ENCODE results near the gene SNRPD2.
"Not testable (repeated sequence)": the region's sequence is repeated elsewhere in the genome, so short reads cannot be mapped to it uniquely, and the experiment has no call there.

Gene SNRPD2

DNA sequence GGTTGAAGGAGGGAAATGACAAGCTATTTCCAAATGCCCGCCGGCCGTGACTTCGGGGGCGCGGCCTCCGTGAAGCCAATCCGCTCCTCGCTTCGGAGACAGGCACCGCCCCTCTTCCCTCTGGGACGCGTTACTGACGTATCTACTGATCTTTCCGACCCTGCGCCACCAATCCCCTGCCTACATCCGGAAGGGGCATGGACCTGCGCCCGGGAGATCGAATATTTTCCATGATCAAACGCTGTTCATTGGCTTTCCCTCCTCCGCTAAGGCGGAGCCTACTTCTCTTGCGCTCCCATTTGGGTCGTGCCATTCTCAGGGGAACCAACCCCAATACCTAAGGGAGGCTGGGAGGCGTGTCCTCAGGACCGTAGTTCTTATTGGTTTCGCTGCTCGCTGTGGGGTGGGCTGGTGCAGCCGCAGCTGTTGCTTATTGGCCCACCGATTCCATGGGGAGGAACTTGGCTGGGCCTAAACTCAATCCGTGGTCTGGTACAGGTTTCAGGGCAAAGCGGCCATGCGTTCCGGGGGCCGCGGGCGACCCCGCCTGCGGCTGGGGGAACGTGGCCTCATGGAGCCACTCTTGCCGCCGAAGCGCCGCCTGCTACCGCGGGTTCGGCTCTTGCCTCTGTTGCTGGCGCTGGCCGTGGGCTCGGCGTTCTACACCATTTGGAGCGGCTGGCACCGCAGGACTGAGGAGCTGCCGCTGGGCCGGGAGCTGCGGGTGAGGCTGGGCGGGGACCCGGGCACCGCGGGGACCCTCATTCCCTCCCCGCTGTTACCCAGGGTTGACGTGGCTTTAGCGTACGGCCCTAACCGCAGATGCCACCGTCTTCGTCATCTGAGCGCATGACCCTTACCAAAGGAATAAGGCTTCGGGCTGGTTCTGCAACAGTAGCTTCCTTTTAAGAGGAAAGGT lies 693 bp upstream of the SNRPD2 start, which contains the start of gene QPCTL:
Gene QPCTL, plus strand, starts transcription at position 480 of the 919 bp plus-strand sequence. Its CDS starts 38 bp downstream, at position 518.
- TF ChIP-seq, protein P1, sequence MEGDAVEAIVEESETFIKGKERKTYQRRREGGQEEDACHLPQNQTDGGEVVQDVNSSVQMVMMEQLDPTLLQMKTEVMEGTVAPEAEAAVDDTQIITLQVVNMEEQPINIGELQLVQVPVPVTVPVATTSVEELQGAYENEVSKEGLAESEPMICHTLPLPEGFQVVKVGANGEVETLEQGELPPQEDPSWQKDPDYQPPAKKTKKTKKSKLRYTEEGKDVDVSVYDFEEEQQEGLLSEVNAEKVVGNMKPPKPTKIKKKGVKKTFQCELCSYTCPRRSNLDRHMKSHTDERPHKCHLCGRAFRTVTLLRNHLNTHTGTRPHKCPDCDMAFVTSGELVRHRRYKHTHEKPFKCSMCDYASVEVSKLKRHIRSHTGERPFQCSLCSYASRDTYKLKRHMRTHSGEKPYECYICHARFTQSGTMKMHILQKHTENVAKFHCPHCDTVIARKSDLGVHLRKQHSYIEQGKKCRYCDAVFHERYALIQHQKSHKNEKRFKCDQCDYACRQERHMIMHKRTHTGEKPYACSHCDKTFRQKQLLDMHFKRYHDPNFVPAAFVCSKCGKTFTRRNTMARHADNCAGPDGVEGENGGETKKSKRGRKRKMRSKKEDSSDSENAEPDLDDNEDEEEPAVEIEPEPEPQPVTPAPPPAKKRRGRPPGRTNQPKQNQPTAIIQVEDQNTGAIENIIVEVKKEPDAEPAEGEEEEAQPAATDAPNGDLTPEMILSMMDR (IDR thresholded peaks at IDR 0.05; ENCODE audit: low read length) = no peak
- no peak for TF ChIP-seq EZH2 (IDR thresholded peaks at IDR 0.05; ENCODE audit: borderline replicate concordance, low read length)
- peak within 1 kb of the TSS; percentile 83 for H3K4me3 ChIP-seq (ENCODE audit: low read depth, low read length, poor library complexity, severe bottlenecking)
- no peaks in the 10 kb centered on the region for H3K27me3 ChIP-seq (ENCODE audit: insufficient read depth, low read length)
- H2AFZ ChIP-seq (ENCODE audit: low read length) = no peak within 1 kb of the TSS
- peak within 1 kb of the TSS; percentile 92 for H3K9ac ChIP-seq (ENCODE audit: low read length)
- peak within 1 kb of the TSS; percentile 83 for H3K4me2 ChIP-seq (ENCODE audit: low read length)
- peaks cover 44% of the 10 kb centered on the region for H3K36me3 ChIP-seq (ENCODE audit: insufficient read depth, low read length)
- H3K27ac ChIP-seq (ENCODE audit: low read depth, low read length, poor library complexity, severe bottlenecking) = peak within 1 kb of the TSS; percentile 74
- peaks cover 11% of the 10 kb centered on the region for H3K79me2 ChIP-seq (ENCODE audit: insufficient read depth, low read length)
- H3K9me3 ChIP-seq (ENCODE audit: low read length) = no peaks in the 10 kb centered on the region
- no peaks in the 10 kb centered on the region for H3K9me2 ChIP-seq (ENCODE audit: low read depth, low read length)
- no peaks in the 10 kb centered on the region for H3F3A ChIP-seq (ENCODE audit: insufficient read depth, low read length)
- peaks cover 15% of the 10 kb centered on the region for H3K4me1 ChIP-seq (ENCODE audit: insufficient read depth, low read length, severe bottlenecking)
- no peaks in the 10 kb centered on the region for H4K20me1 ChIP-seq (ENCODE audit: insufficient read depth, low read length)

GRCh38 chr19:45687599-45687998 lies 4.2 kb downstream of the SNRPD2 start:
- Histone ChIP-seq H4K20me1 (ENCODE audit: insufficient read depth, low read length) (no peaks in the 10 kb centered on the region), H3K9me3 (ENCODE audit: low read length) (no peaks in the 10 kb centered on the region), H3K27ac (ENCODE audit: low read depth, low read length, poor library complexity, severe bottlenecking) (no peak overlapping the region), H3K4me3 (ENCODE audit: low read depth, low read length, poor library complexity, severe bottlenecking) (no peak overlapping the region), H3K4me1 (ENCODE audit: insufficient read depth, low read length, severe bottlenecking) (peaks cover 8% of the 10 kb centered on the region), H3K9ac (ENCODE audit: low read length) (no peak overlapping the region), H3K36me3 (ENCODE audit: insufficient read depth, low read length) (peaks cover 58% of the 10 kb centered on the region), H3F3A (ENCODE audit: insufficient read depth, low read length) (no peaks in the 10 kb centered on the region), H2AFZ (ENCODE audit: low read length) (no peak overlapping the region), H3K79me2 (ENCODE audit: insufficient read depth, low read length) (peaks cover 11% of the 10 kb centered on the region), H3K27me3 (ENCODE audit: insufficient read depth, low read length) (no peaks in the 10 kb centered on the region), H3K4me2 (ENCODE audit: low read length) (no peak overlapping the region), H3K9me2 (ENCODE audit: low read depth, low read length) (no peaks in the 10 kb centered on the region)
- no peak for TF ChIP-seq EZH2 (IDR thresholded peaks at IDR 0.05; ENCODE audit: borderline replicate concordance, low read length)
- TF ChIP-seq, protein P1 (IDR thresholded peaks at IDR 0.05; ENCODE audit: low read length) = no peak; the same call in 1 of the 2 replicates

GRCh38 chr19:45685045-45685444 lies 6.7 kb downstream of the SNRPD2 start:
- H3K79me2 ChIP-seq (ENCODE audit: insufficient read depth, low read length); H4K20me1 ChIP-seq (ENCODE audit: insufficient read depth, low read length); H3F3A ChIP-seq (ENCODE audit: insufficient read depth, low read length); H3K4me3 ChIP-seq (ENCODE audit: low read depth, low read length, poor library complexity, severe bottlenecking); H3K27me3 ChIP-seq (ENCODE audit: insufficient read depth, low read length); H3K9me2 ChIP-seq (ENCODE audit: low read depth, low read length); H2AFZ ChIP-seq (ENCODE audit: low read length); H3K4me2 ChIP-seq (ENCODE audit: low read length); H3K9ac ChIP-seq (ENCODE audit: low read length); H3K9me3 ChIP-seq (ENCODE audit: low read length); H3K27ac ChIP-seq (ENCODE audit: low read depth, low read length, poor library complexity, severe bottlenecking): not testable (repeated sequence)
- peaks cover 58% of the 10 kb centered on the region for H3K36me3 ChIP-seq (ENCODE audit: insufficient read depth, low read length)
- peaks cover 13% of the 10 kb centered on the region for H3K4me1 ChIP-seq (ENCODE audit: insufficient read depth, low read length, severe bottlenecking)

All from OCI-LY1 (cell line).